Heart left ventricle (tissue), 16 donors: ENCODE results near the gene SLC19A3. TPM values are rescaled to one million over a fixed set of nuclear protein-coding genes. Genes with fewer than 3 reads are reported as not detected.

Experiments used
- ATAC-seq, 4 donors: fragments of 200-7000 bp; cut with Tn5 transposase; one replicate each; pipeline ENCODE4 v1.9.1; 2020 to 2022; ENCODE audit warnings: moderate library complexity in 4 of 4, mild to moderate bottlenecking in 3 of 4, moderate number of reproducible peaks in 1 of 4
- DNase-seq, 5 donors: peaks; one replicate each; pipeline ENCODE4 v3.0.0-alpha.2; 2020
- H3K27ac ChIP-seq, 12 donors: fragments of 200-600 bp; sonication (generic) in 4 of 12; one replicate each; pipeline versions ENCODE4 v1.5.0 to v1.8.0; 2016 to 2022; ENCODE audit warnings: mild to moderate bottlenecking in 2 of 12
- H3K27me3 ChIP-seq, 9 donors: fragments of 200-600 bp; sonication (generic) in 2 of 9; one replicate each; pipeline versions ENCODE4 v1.5.1 to v1.8.0; 2016 to 2022; ENCODE audit warnings: mild to moderate bottlenecking in 3 of 9
- H3K36me3 ChIP-seq, 9 donors: fragments of 200-600 bp; sonication (generic) in 2 of 9; one replicate each; pipeline versions ENCODE4 v1.5.0 to v1.8.0; 2018 to 2022; ENCODE audit warnings: mild to moderate bottlenecking in 2 of 9
- H3K4me1 ChIP-seq, 12 donors: fragments of 200-600 bp; sonication (generic) in 4 of 12; one replicate each; pipeline versions ENCODE4 v1.5.0 to v1.8.0; 2016 to 2022; ENCODE audit warnings: mild to moderate bottlenecking in 3 of 12
- H3K4me3 ChIP-seq, 12 donors: fragments of 200-600 bp; sonication (generic) in 4 of 12; one replicate each; pipeline versions ENCODE4 v1.5.0 to v1.8.0; 2017 to 2022; ENCODE audit warnings: mild to moderate bottlenecking in 9 of 12, moderate library complexity in 4 of 12
- H3K9me3 ChIP-seq, 12 donors: fragments of 200-600 bp; sonication (generic) in 4 of 12; one replicate each; pipeline versions ENCODE4 v1.5.0 to v1.8.0; 2016 to 2022; ENCODE audit warnings: mild to moderate bottlenecking in 1 of 12
- POLR2A ChIP-seq, 2 donors: fragments of 450-650 bp; IDR thresholded peaks; one replicate each; pipeline ENCODE4 v1.6.1; 2017; ENCODE audit warnings: antibody characterized with exemption in 2 of 2, mild to moderate bottlenecking in 2 of 2, moderate library complexity in 2 of 2
- WGBS, 4 donors: extraction: QIAGEN DNeasy Blood & Tissue Kit in 2 of 4; methylation state at CpG; one replicate each; pipeline versions ENCODE4 v1.1.5 to v1.1.7; 2013 to 2018; 5-methylcytosine and 5-hydroxymethylcytosine counted together
- intact Hi-C, 10 donors: fragments of 100-400 bp; cut with DNase I; formaldehyde crosslinking; loops; one replicate each; pipeline versions ENCODE4 v1.11.1 to v1.14.2; 2022
- polyA plus RNA-seq, 2 donors: library from polyadenylated mRNA; stranded (reverse); fragments of 200-250 nt; gene quantifications; one replicate each; pipeline ENCODE4 v1.2.3, GENCODE V29; 2013
- total RNA-seq, 9 donors: library from RNA; depleted of rRNA in 2 of 9; stranded (reverse); fragments of >200 nt in 2 of 9; fragmentation: NEBNext Ultra II Directional in 3 of 9; extraction: Animal tissue kit (Norgen Biotek cat#: 25700) in 3 of 9; gene quantifications; one replicate each; pipeline versions ENCODE4 v1.1.0 to v1.2.4, GENCODE V29; 2016 to 2023
- TF ChIP-seq, protein P1 (sequence below), 12 donors: fragments of 200-600 bp; sonication (generic) in 4 of 12; IDR thresholded peaks; one replicate each; pipeline versions ENCODE4 v1.5.0 to v1.8.0; 2018 to 2022; ENCODE audit warnings: antibody characterized with exemption in 12 of 12, mild to moderate bottlenecking in 5 of 12
- donor health status: ischemic (EF 13 %, LVEDD 7.1; RV severe dilation, severe dysfunction).
- donor health status: healthy with polysubstance abuse.
- donor health status: DM: no; HTN: yes; CAD: no.
- donor health status: DM: no; HTN: no; CAD: no.
- donor health status: ischemic (EF 25% LVEDD 6.9; RV normal size, moderate dysfunction).
- donor health status: ischemic (EF 25% LVEDD 5.7; RV mildly dilated, moderate dysfunction).
- donor health status: healthy.
- donor health status: DM: yes; HTN: yes; CAD: no.
- donor health status: ischemic (EF 35%, LVEDD 5.7; RV mildly dilated, moderate dysfunction).
- donor health status: nonischemic (EF 11% LVEDD 7.7; RV severe dilation, severe dysfunction).
- donor health status: DM: yes; HTN: yes; CAD: no.
- donor health status: PGD.
- donor health status: ischemic (EF 29% LVEDD 5.4; RV normal size, mild dysfunction).
- donor health status: nonischemic (EF 23%, LVEDD 6.1; RV moderate dilation, normal function).

Gene SLC19A3
- total and polyA plus RNA-seq, 11 donors: 0.05 to 14.0 (median 0.78) TPM; not detected in 1

DNA sequence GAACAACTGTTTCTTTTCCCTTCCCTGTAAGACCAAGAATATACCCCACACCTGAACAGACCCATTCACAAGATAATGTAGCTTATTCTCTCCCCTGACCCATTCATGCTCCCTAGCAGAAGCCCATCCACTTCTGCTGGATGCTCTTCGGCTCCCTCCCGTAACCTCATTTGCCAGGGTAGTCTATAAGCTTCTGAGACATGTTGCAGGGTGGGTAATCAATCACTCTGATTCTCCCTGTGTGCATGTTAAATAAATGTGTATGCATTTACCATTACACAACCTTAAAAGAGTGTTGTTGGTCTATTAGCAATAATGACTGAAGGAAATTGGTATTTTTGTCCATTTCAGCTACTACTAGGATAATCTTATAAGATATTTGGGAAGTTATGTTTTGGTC lies 1.3 kb downstream of the SLC19A3 start:
- no peaks in the 10 kb centered on the region for H3K36me3 ChIP-seq
- 94 to 98% (median 95%) methylated on average over 2 of the region's 2 CpGs for WGBS, 4 donors
- no peak for DNase-seq
- H3K4me3 ChIP-seq: no peak overlapping the region
- no peaks in the 10 kb centered on the region for H3K9me3 ChIP-seq
- intact Hi-C loops: no loop called here
- TF ChIP-seq, protein P1, sequence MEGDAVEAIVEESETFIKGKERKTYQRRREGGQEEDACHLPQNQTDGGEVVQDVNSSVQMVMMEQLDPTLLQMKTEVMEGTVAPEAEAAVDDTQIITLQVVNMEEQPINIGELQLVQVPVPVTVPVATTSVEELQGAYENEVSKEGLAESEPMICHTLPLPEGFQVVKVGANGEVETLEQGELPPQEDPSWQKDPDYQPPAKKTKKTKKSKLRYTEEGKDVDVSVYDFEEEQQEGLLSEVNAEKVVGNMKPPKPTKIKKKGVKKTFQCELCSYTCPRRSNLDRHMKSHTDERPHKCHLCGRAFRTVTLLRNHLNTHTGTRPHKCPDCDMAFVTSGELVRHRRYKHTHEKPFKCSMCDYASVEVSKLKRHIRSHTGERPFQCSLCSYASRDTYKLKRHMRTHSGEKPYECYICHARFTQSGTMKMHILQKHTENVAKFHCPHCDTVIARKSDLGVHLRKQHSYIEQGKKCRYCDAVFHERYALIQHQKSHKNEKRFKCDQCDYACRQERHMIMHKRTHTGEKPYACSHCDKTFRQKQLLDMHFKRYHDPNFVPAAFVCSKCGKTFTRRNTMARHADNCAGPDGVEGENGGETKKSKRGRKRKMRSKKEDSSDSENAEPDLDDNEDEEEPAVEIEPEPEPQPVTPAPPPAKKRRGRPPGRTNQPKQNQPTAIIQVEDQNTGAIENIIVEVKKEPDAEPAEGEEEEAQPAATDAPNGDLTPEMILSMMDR (IDR thresholded peaks at IDR 0.05): no peak
- peaks cover 0 to 12% (median 3%) of the 10 kb centered on the region in 12 donors for H3K4me1 ChIP-seq
- ATAC-seq: no peak
- H3K27me3 ChIP-seq: peaks cover 0 to 11% (median 0%) of the 10 kb centered on the region in 9 donors
- no peak overlapping the region for H3K27ac ChIP-seq

DNA sequence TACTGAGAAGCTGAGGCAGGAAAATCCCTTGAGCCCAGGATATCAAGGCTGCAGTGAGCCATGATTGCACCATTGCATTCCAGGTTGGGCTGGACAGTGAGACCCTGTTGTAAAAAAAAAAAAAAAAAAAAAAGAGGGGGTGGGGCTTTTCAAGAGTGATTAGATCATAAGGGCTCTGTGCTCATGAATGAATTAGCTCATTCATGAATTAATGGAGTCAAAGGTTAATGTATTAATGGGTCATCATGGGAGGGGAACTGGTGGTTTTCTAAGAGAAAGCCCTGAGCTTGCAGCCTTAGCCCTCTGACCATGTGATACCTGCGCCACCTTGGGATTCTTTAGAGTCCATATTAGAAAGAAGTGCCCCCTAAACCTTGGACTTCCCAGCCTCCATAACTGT lies 4.5 kb downstream of the SLC19A3 start:
- whole genome bisulfite sequencing, 4 donors: 85 to 97% (median 95%) methylated on average over 1 of the region's 1 CpG
- peaks cover 0 to 10% (median 0%) of the 10 kb centered on the region in 9 donors for H3K27me3 ChIP-seq
- ATAC-seq: no peak

DNA sequence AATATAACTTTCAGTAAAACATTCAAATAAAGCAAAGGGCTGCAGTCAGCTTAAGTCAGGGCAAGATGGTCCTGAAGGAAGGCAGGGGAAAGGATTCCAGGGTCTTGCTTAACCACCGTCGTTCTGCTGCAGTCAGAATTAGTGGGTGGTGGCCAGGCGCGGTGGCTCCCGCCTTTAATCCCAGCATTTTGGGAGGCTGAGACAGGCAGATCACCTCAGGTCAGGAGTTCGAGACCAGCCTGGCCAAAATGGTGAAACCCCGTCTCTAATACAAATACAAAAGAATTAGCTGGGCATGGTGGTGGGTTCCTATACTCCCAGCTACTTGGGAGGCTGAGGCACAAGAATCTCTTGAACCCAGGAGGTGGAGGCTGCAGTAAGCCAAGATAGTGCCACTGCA lies 6.8 kb downstream of the SLC19A3 start:
- Histone ChIP-seq H3K4me3 (no peak overlapping the region), H3K27ac (no peak overlapping the region), H3K27me3 (no peaks in the 10 kb centered on the region), H3K4me1 (no peaks in the 10 kb centered on the region), H3K9me3 (no peaks in the 10 kb centered on the region), H3K36me3 (no peaks in the 10 kb centered on the region)
- WGBS, 4 donors: 86 to 91% (median 89%) methylated on average over 7 of the region's 7 CpGs
- ATAC-seq (no peak), DNase-seq (no peak)
- intact Hi-C loops: no loop called here
- no peak for TF ChIP-seq POLR2A (IDR thresholded peaks at IDR 0.05)
- TF ChIP-seq, protein P1 (IDR thresholded peaks at IDR 0.05): no peak

More for the DNA sequence above, 4.5 kb downstream of the SLC19A3 start:
- H3K9me3 ChIP-seq: no peaks in the 10 kb centered on the region
- intact Hi-C loops: no loop called here
- peaks cover 0 to 10% (median 2%) of the 10 kb centered on the region in 12 donors for H3K4me1 ChIP-seq
- H3K4me3 ChIP-seq: no peak overlapping the region
- H3K27ac ChIP-seq: no peak overlapping the region
- DNase-seq: no peak
- H3K36me3 ChIP-seq: no peaks in the 10 kb centered on the region
- TF ChIP-seq POLR2A (IDR thresholded peaks at IDR 0.05): no peak
- TF ChIP-seq, protein P1 (IDR thresholded peaks at IDR 0.05): no peak

DNA sequence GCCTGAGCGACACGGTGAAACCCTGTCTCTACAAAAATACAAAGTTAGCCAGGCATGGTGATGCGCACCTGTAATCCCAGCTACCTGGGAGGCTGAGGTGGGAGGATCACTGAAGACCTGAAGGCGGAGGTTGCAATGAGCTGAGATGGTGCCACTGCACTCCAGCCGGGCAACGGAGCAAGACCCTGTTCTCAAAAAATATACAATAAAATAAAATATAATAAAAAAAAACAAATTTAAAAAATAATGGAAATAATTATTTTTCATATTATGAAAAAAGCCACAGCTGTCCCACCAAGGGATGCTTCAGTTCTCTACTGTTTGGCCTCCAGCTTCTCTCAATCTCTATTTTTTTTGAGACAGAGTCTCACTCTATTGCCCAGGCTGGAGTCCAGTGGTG lies 10.4 kb downstream of the SLC19A3 start:
- Histone ChIP-seq H3K4me3 (no peak overlapping the region), H3K27me3 (peaks cover 0 to 4% (median 0%) of the 10 kb centered on the region in 9 donors), H3K9me3 (no peaks in the 10 kb centered on the region), H3K27ac (no peak overlapping the region), H3K4me1 (no peaks in the 10 kb centered on the region), H3K36me3 (no peaks in the 10 kb centered on the region)
- ATAC-seq (no peak), DNase-seq (no peak)
- WGBS, 4 donors: 80 to 93% (median 85%) methylated on average over 6 of the region's 6 CpGs
- intact Hi-C loops: no loop called here
- TF ChIP-seq, protein P1 (IDR thresholded peaks at IDR 0.05): no peak
- TF ChIP-seq POLR2A (IDR thresholded peaks at IDR 0.05): no peak
